Left renal cortex interstitium (tissue), 4 donors: ENCODE measurements around the gene UBE2H. TPM values are rescaled to one million over a fixed set of nuclear protein-coding genes. Genes with fewer than 3 reads are reported as not detected.
A peak's percentile ranks its signal among the peaks of the same experiment; 100 is the strongest.
"Not testable (repeated sequence)": the region's sequence is repeated elsewhere in the genome, so short reads cannot be mapped to it uniquely, and the experiment has no call there.

Experiments
- DNase-seq, 4 donors: peaks; one replicate each; pipeline ENCODE4 v3.0.0-alpha.2; 2013; ENCODE audit warnings: low read depth in 4 of 4, low spot score in 2 of 4, missing footprints in 1 of 4
- polyA plus RNA-seq, 4 donors: library from polyadenylated mRNA; unstranded; fragments of 120-200 nt; gene quantifications; one replicate each; pipeline ENCODE4 v1.2.1, GENCODE V29; 2013; ENCODE audit not compliant: insufficient read length in 4 of 4

Gene UBE2H
- polyA plus RNA-seq, result 100 to 1,000 TPM; 103 to 127 (median 115) TPM

GRCh38 chr7:129952653-129953560 is at the start of gene UBE2H:
TSS of gene UBE2H (minus strand) at chr7:129952960. CDS start at chr7:129952555, 405 bp downstream.
- DNase-seq, result peak; percentile 82 to 89 (median 85)

- no peak for DNase-seq
Measured at GRCh38 chr7:129998446-129998845, 45.7 kb upstream of the UBE2H start.

GRCh38 chr7:129997285-129997684 is 44.5 kb upstream of the UBE2H start:
- DNase-seq, result no peak

GRCh38 chr7:129993275-129993674 is 40.5 kb upstream of the UBE2H start:
- no peak for DNase-seq

GRCh38 chr7:129990403-129991192 is 37.8 kb upstream of the UBE2H start:
- DNase-seq, result no peak

- no peak for DNase-seq
Measured at GRCh38 chr7:129989466-129989865, 36.7 kb upstream of the UBE2H start.

GRCh38 chr7:129986600-129986999 is 33.8 kb upstream of the UBE2H start:
- DNase-seq, result no peak

- no peak for DNase-seq
Measured at GRCh38 chr7:129980667-129981066, 27.9 kb upstream of the UBE2H start.

GRCh38 chr7:129975309-129975708 is 22.5 kb upstream of the UBE2H start:
- DNase-seq, result no peak

GRCh38 chr7:129970816-129971215 is 18.1 kb upstream of the UBE2H start:
- DNase-seq, result no peak

GRCh38 chr7:129969881-129970446 is 17.2 kb upstream of the UBE2H start:
- DNase-seq, result no peak

- no peak for DNase-seq
Measured at GRCh38 chr7:129968592-129969383, 16.0 kb upstream of the UBE2H start.

GRCh38 chr7:129960204-129960475 is 7.4 kb upstream of the UBE2H start:
- not testable (repeated sequence) for DNase-seq

GRCh38 chr7:129959471-129960203 is 6.9 kb upstream of the UBE2H start:
- no peak for DNase-seq

- no peak for DNase-seq
Measured at GRCh38 chr7:129958643-129959470, 6.1 kb upstream of the UBE2H start.

GRCh38 chr7:129955993-129956543 is 3.3 kb upstream of the UBE2H start:
- no peak for DNase-seq

- DNase-seq, result peak in 2 of 4 donors; percentile 15 to 28
Measured at GRCh38 chr7:129952086-129952652, 591 bp downstream of the UBE2H start.
